Stimulated activated CD8-positive, alpha-beta memory T cell treated with anti-CD3 and anti-CD28 coated beads, Interleukin-12 subunit alpha, Interleukin-12 subunit beta, amount 100 ng/mL, for 24 hours (primary cell): ENCODE measurements around the gene RAB38.

ENCODE experiments used
- DNase-seq: peaks from one replicate; pipeline ENCODE4 v3.0.0-alpha.2; 2020; ENCODE audit errors: extremely low read depth

RAB38 gene

DNA sequence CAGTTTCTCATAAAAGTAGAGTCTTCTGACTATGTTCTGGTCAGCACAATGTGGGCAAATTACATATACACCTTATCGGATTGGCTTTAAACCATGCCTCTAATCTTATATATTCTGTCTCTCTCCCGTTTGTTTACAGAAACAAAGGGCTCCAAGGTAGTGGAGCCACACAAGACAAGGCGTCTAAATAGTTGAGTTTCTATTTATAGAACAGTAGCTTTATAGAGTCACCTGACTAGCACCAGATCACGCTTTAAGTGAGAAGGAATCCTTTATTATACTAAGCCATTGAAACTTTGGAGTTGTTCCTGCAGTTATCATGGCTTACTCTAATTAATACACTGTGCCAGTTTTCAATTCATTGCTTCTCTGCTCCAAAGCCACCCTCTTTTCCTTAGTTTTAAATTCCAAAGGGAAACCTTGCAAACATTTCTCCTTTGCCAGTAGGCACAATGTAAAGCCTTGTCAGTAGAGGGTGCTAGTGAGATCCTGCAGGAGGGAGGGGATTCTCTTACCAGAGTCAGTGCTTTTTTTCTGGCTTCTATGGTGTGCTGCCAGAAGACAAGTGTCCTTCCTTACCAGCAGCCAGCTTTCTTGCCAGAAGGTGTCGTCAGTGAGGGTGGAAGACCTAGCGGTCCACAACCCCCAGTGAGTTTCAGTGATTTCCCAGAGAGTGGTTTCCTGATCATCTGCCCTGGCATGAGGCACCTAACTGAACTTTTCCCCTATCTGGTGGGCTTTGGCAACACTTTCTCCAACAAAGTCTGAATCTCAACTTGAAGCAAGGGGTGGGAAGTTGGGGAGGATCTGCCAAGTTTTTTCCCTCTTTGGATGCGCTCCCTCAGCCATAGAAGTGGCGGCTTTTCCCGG is 71.7 kb downstream of the RAB38 start:
- DNase-seq: no peak

DNA sequence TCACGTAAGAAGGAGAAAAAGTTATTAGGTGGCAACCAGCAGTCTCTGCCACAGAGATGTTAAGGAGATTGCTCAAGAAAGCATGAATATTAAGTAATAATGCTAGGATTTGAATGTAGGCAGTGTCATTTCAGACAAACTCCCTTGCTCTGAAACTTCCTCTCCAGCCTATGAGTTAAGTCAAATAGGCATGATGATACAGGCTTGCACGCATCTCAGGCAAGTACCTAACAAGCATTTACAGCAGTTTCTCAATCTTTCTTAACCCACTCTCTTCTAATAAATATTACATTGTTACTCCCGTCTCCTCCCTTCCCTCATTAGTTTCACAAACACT is 72.7 kb downstream of the RAB38 start:
- DNase-seq: no peak

DNA sequence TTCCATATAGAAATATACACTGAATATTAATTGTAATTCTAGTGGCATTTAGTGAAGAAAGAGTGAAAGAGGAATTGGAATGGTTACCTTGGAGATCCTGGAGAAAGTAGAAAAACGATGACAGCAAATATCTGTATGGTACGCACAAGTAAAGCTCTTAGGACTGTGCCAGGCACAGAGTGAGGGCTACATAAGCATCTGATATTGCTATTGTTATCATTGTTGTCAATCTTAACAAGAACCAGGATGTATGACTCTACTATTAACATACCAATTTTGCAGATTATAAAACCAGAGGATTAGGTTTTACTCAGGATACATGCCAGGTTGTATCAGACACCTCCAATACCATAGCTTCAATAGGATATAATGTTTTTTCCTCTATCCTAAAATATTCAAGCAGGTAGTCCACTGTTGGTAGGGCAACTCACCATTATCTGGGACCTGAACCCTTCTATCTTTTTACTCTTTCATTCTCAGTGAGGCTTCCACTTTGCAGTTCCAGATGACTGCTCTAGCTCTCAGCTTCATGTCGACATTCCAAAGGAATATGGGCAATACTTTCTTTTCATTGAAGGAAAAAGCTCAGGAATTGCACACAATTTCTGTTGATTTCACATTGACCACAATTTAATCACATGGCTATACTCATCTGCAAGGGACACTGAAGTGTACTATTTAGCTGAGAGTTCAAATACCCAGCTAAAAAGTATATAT is 73.2 kb downstream of the RAB38 start:
- DNase-seq: no peak

DNA sequence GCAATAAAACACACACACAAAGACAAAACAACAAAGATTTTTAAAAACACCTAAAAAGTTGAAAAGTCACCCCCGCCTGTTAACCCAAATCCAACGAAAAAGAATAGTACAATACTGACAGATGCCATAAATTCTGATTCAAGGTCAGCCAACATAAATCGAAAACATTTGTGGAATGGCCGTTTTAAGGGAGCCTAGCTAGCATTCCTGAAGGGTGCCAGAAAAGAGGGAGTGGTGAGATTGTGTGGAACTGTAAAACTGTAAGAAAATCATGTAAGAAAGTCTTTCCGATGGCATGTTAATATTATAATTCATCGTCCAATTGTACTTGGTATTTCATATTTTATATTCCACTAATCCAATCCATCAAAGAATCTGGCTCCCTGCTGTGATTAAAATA is 75.1 kb downstream of the RAB38 start:
- no peak for DNase-seq

DNA sequence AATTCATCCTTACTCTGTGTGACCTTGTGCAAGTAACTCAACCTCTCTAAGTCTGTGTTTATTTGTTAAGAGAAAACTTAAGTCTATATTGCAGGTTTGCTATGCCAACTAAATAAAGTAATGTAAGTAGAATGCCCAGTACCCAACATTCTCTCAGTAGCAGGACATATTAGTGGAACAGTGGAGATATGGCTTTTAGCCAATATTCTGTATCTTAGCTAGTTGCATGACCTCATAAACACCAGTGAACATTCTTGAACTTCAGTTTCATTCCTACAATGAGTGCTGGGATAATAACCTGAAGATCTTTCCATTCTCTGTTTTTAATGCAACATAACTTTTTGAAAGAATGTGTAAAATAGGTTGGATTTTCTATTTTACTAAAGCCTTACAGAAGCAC is 77.0 kb downstream of the RAB38 start:
- DNase-seq: no peak

DNA sequence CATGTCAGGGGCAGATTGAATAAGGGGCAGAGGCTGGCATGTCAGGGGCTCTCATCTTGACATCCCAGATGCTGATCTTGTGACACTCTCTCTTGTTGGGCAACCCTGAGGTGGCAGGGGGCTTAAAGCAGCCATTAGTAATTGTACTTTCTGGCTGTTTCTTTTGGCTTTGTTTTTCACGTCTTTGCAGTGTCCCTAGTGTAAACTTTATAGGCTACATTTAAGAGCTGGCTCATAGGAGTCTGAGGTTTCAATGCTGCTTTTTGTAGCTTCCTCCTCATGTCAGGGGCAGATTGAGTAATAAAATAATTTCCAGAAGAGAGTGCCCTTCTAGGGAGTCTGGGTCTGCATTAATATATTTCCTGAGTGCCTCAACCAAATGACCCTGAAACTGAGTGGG is 86.1 kb downstream of the RAB38 start:
- no peak for DNase-seq

DNA sequence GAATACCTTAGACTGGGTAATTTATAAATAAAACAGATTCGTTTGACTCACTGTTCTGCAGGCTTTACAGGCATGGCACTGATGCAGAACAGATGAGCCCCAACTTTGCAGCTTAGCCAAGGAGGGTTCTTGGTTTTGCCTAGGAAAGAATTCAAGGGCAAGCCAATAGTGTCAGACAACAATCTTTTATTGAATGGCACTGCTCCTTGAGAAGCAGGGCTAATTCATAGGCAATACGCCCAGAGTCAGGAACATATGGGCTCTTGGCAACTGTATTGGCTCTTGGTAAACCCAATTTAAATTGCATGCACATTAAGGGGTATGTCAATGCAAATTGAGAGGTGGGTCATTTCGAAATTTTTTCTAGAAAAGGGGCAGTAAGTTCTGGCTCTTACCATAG is 87.9 kb downstream of the RAB38 start:
- DNase-seq: no peak

DNA sequence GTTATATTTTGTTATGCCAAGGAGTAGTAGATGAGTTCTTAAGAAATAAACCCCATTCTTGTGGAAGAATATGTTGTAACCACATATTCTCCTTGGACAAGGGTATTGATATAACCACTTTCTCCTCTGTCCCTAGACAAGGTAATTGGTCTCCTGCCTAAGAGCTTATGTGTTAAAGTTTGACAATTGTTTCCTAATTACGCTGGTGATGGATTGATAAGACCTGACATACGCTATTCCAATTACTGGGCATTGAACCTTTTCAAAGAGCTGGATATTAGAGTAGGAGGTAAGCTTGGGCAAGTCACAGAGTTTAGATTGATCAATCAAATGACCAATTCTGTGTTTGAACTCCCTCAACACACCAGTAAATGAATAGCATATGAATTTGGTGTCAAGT is 88.9 kb downstream of the RAB38 start:
- no peak for DNase-seq

DNA sequence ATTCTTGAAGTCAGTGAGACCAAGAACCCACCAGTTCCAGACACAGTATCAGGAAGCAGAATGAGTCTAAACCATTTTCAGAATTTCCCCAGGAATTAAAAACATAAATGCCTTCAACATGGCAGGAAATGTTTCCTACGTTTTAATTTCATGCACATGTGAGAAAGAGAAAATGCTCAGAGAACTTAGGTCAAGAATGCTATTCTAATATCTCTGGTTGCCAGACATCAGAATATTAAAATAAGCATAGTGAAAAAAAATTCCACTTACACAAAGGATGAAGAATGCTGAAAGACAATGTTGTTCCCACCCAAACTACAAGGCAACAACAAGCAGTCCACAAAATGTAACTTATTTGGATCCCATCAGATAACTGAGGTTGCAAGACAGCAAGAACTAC is 104.8 kb downstream of the RAB38 start:
- DNase-seq: no peak

DNA sequence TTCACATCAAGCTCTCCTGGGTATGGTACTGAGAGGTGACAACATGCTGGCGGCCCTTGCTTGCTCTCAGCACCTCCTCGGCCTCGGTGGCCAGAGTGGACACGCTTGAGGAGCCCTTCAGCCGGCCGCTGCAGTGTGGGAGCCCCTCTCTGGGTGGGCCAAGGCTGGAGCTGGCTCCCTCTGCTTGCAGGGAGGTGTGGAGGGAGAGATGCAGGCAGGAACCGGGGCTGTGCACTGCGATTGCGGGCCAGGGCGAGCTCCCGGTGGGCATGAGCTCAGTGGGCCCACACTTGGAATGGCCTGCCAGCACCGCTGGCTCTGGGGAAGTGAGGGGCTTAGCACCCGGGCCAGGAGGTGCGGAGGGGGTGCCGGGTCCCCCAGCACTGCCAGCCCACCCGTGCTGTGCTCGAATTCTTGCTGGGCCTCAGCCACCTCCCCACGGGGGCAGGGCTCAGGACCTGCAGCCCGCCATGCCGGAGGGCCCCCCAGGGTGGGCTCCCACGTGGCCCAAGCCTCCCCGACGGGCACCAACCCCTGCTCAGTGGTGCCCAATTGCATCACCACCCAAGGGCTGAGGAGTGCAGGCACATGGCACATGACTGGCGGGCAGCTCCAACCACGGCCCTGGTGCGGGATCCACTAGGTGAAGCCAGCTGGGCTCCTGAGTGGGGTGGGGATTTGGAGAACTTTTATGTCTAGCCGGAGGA is 106.2 kb downstream of the RAB38 start:
- DNase-seq: no peak

DNA sequence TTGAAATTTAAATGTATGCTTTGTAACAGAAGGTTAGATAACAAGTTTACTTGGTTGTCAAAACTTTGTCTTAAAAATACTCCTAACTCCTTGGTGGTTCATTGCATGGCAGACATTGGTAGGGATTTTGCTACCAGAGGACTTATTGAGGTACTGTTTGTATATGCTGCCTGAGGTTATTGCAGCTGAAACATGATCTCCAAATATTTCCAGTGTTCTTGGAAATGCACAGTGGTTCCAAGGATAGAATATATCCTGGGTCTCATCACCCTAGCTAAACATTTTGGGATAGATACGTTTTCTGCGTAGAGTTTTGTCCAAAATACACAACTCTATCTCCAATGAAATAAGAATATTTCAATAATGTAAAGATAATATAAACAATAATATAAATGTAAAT is 109.2 kb downstream of the RAB38 start:
- DNase-seq: no peak

DNA sequence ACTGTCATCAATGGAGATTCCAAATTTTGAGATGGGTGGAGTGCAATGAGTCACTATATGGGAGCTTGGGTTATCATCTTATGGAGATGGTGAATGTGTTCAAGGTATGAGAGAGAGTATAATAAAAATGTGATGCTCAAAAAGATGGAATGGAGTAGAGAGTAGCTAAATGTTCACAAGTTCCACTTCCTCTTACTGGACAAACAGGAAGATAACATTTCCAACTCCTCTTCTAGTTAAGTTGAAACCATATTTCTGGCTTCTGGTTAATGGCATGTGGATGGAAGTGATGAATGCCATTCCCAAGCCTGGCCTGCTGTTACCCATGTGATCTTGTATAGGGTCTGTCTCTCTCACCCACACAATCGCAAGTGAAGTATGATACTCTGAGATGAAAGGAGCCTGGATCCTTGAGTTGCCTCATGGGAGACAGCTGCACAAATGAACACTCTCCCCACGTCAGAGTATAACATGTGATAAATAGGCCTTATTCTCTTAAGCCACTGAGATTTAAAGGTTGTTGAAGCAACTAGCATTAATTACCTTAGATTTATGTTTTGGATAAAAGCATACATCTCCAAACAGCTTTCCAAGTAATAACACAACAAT is 111.0 kb downstream of the RAB38 start:
- DNase-seq: no peak
